NCI-H526 treated with DMSO at 0.1 percent for 48 hours (cell line): ENCODE data around the gene PSMB10.
"Not testable (repeated sequence)": the region's sequence is repeated elsewhere in the genome, so short reads cannot be mapped to it uniquely, and the experiment has no call there.

Source experiments
- DNase-seq: peaks from one replicate; lab custom pipeline; 2025; lab: John Stamatoyannopoulos, UW

Gene PSMB10

DNA sequence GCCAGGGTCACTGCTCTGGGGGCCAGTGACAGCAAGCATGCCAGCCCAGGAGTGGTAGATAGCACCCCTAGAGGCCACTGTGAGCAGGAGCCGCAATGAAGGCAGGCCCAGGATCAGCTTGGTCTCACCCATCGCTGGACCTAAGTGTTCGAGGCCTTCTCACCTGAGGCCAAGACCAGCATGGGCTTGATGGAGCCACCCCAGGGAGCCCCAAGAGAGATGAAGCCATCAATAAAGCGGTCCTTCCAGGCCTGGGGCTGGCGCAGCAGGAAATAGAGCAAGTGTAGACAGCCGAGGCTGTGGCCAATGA is 5.5 kb upstream of the PSMB10 start:
- no peak for DNase-seq

DNA sequence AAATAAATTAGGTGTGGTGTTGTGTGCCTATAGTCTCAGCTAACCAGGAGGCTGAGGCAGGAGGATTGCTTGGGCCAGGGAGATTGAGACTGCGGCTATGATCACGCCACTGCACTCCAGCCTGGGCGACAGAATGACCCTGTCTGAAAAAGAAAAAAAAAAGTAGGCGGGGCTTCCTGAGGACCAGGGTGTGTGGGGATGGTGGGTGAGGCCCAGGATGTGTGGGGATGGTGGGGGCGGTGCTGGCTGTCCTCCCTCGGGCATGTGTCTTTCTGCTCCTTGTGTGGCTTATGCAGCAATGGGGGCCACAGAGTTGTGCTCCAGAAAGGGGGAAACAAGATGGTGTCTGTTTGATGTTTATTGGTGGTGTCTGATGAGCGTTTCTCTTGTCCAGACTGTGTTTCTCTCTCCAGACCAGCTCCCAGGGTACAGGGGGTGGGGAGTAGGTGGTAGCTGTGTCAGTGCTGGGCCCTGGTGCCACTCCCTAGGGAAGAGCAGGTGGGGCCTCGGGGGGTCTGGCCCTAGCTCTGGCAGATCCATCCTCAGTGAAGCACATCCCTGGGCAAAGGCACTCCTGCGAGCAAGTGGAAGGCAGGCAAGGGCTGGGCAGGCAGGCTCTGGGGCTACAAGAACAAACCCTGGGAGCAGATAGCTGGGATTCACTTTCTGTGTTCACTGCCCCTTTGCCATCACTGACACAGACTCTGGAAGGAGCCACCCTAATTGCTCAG is 5.0 kb upstream of the PSMB10 start:
- no peak for DNase-seq

DNA sequence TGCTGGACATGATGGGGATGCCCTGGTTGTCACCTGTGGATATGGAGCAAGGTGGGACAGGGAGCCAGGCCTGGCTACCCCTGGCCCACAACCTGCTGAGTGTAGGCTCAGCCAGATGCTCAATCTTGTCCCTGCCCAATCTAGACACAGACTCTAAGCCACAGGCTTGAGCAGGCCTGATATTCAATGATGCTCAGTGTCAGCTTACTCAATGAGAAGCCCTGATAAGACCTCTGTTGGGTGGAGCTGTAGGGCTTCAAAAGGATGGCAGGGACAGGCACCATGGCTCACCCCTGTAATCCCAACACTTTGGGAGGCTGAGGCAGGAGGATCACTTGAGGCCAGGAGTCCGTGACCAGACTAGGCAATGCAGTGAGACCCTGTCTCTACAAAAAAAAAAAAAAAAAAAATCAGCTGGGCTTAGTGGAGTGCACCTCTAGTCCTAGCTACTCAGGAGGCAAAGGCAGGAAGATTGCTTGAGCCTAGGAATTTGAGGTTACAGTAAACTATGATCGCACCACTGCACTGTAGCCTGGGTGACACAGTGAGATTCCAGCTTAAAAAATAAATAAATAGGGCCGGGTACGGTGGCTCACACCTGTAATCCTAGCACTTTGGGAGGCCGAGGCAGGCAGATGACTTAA is 3.9 kb upstream of the PSMB10 start:
- no peak for DNase-seq

DNA sequence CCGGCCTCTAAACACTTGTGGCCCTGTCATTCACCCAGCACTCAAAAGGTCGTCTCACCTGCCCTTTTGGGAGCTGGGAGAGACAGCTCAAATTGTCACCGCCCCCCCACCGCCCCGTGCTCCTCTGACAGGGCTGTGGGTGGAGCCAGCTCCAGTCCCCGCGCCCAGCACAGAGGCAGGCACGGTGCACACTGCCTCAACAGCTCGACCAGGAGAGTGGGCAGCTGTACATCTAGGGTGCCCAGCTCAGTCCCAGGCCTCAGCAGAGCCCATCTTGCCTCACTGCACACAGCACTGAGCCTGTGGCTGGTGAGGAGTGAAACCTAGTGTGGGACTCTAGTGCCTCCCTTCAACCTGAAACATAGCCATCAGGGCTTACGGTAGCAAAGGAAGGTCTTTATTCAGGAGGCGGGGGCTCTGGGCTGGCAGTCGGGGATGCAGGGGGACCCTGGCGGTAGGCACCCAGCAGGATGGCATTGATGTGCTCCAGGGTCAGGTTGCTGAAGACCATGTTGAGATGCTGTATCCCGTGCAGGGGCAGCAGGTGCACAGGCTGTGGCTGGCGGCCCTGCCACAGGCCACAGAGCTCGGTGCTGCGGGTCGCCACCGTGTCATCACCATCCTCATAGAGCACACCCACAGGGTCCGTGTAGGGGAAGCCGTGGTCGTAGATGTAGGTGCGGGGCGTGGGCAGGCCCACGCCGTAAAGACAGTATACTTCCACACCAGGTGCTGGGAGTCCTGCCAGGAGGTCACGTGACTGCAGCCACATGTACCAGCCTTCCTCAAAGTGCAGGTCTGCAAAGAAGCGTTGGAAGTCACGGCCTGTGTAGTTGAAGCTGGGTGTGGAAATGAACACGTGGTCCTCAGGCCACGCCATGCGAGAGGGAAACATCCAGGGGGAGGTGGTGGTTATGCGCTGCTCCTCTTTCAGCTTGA is 3.1 kb upstream of the PSMB10 start:
- DNase-seq: no peak

DNA sequence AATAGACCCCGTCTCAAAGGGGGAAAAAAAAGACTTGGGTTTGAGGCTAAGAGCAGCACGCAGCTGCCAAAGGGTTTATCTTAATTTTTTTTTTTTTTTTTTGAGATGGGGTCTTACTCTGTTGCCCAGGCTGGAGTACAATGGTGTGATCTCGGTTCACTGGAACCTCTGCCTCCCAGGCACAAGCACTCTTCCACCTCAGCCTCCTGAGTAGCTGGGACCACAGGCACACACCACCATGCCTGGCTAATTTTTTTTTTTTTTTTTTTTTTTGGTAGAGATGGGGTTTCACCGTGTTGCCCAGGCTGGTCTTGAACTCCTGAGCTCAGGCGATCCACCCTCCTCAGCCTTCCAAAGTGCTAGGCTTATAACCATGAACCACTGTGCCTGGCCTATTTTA is 1.1 kb upstream of the PSMB10 start:
- not testable (repeated sequence) for DNase-seq

DNA sequence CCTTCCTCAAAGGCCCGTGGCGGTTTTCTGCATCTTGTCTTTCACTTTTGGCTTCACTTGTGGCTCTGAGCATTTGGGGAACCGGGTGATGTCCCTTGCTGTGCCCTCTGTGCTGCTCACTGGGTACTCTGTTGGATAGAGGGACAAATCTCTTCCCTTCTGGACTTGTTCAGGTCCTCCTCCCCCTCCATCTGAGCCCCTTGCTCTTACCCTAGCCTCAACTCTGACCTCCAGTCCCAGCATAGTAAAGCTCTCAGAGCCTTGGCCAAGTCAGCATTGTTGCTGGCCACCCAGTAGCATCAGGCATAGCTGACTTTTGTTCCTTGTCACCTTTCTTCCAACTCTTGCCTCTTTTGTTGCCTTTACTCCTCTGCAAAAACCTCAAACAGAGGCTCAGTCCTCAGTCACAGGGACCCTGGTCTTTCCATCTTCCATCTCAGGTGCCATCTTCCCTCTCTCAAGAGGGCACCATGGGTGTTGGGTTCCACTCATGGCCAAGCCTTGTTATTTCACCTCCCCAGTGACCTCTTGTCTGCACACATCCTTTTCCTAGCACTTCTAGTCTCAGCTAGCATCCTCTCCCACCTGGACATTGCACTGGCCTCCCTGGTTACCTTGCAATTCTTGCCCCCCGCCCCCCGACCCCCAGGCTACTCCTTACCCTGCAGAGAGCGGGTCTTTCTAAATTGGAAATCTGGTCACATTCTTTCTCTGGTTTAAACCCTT is 393 bp upstream of the PSMB10 start:
- DNase-seq: no peak

DNA sequence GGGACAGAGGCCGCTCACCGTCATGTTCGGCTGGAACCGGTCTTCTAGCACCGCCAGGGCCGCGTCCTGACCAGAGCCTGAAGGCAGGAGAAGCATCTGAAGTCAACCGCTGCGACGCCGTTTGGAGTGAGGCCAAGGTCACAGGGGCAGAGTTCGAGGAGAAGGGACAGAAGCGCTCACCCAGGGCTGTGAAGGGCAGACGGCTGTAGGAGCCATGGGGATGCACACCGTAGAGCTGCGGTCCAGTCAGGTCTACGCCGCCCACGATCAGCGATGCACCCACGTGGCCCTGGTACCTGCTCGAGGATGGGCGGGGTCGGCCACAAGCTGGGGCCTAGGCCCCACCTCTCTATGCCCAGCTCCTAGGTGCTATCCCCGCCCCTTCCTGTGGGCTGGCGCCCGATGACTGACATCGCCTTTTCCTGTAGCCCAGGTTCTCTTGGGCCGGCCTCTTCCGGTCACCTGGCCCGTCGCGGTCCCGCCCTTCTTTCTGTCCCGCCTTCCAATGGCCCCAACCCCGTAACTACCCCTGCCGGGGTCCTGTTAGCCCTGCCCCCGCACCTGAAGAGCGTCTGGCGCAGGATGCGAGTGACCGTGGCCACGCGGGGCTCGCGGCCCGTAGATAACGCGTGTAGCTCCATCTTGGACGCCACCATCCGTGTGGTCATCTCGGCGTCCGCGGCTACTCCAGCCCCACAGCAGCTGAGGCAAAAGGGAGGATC is 1.1 kb downstream of the PSMB10 start:
- peak; percentile 87 for DNase-seq

DNA sequence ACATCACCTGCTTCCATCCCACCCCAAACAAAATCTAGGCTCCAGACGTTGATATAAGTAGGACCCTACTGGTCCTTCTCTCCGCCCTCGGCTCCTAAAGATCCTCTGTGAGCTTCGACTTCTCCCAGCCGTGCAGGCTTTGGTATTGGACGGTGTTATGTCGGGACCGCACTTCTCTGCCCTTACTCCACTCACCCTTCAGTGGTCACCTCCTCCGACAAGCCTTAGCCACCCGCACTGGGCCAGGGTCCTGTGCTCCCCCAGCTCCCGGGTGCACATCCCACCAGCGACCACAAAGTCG is 1.6 kb downstream of the PSMB10 start:
- DNase-seq: no peak

DNA sequence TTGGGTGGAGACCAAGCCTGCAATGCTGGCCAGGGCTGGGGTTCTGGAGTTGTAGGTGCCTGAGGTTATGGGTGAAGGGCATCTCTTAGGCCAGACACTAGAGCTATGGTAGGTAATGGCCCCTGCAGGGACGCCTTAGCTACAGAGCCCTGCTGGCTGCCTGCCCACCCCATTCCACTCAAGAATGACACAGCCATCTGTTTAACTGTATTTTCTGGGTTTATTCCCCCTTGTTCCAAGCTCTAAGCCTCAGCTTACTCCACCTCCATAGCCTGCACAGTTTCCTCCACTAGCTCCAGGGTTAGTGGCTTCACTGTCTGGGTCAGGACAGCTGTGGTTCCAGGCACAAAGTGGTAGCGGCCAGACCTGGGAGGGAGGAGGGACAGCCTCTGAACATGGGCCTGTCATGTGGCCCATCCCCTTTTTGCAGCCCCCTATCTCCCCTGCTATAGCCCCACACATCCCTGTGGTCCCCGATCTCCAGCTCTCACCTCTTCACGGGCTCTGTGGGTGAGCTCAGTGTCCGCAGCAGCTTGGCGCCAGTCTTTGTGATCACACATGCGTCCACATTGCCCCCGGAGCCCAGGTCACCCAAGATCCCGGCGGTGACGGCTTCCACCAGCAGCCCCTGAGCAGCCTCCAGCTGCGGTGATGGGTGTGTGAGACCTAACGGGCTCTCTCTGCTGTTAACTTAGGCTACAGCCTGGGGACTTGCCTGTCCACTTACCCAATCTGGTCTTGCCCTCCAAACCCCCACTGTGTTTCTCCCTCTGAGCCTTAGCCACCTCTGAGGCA is 2.1 kb downstream of the PSMB10 start:
- DNase-seq: no peak

DNA sequence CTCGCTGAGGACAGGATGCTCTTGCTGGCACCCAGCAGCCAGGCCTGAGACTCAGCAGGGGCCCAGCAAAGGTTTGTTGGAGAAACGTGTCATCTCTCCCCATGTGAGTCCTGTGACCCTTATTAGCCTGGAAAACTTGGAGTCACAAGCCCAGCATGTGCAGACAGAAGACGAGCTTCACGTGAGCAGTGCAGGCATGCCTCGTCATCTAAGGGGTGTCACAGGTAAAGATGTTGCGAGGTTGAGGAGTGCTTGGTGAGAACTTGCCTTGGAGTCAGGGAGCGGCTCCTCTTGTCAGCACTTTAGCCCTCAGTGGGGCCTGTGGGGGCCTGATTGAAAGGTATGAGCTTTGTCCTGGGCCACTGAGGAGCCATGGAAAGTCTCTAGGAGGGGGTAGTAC is 2.8 kb downstream of the PSMB10 start:
- no peak for DNase-seq

DNA sequence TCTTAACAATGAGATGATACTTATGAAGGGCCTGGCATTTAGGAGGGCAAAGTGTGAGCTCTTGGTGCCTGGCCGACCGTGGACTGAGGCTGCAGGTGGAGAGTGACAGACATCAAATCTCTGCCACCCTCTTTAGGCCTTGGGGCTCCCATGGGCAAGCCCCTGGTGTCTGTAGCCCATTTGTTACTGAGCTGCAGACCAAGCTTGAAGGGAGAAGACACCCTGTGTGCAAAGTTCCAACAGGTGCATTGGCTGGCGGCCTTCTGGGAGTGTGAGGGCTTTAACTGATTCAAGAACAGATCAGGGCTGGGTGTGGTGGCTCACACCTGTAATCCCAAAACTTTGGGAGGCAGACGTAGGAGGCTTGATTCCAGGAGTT is 4.2 kb downstream of the PSMB10 start:
- no peak for DNase-seq

DNA sequence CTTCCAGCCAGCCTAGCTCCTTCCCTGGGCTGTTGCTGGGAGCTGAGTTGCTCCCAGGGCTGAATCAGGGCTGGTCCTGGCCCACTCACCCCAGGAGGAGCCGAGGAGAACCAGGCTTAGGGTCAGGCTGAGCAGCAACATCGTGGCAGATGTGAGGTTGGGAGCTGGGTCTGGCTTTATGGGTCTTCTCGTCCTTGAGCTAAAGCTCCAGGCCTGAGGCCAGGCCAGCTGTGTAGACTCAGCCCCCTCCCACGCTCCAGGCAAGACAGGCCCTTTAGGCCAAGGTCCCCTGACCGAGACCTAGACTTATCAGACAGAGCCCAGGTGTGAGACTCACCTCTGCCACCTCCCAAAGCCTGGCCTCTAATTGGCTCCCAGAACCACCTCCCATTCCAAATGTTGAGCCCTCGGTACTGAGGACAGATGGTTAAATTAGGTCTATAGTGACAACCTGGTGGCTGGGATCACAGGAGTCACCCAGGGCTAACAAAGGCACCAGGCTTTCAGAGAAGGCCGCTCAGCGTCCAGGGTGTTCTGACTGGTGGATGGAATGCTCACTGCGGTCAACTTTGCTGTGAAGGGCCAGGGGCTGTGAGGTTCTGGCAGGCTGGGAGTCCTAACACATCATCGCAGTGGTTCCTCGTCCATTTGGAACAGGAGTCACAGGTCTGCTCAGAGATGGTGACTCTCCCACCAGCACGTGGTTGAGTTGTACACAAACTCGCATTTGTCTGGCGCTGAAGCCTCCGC is 4.8 kb downstream of the PSMB10 start, which contains the start of gene CTRL:
CTRL (minus strand) TSS at position 151 of the 750 bp plus-strand sequence; CDS start at position 141, 10 bp downstream.
- no peak for DNase-seq

DNA sequence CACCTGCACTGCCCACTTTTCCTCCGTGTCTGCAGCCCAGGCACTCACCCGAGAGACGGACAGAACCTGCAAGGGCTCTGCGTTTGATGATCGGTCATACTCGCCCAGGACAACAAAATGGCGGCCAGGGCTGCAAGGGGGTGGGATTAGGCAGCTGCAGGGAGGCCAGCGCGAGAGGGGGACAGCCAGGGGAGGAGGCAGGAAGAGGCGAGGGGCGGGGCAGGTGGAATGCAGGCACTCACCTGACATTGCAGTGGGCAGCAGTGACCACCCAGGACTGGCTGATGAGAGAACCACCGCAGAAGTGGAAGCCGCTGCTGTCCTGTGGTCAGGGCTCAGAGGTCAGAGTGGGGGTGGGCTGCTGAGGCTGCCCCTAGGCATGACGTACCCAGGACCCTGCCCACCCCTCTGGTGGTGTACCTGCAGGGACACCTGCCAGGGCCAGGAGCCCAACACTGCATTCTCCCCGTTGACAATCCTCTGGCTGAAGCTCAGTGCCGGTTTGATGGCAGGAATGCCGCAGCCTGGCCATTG is 5.9 kb downstream of the PSMB10 start:
- no peak for DNase-seq

DNA sequence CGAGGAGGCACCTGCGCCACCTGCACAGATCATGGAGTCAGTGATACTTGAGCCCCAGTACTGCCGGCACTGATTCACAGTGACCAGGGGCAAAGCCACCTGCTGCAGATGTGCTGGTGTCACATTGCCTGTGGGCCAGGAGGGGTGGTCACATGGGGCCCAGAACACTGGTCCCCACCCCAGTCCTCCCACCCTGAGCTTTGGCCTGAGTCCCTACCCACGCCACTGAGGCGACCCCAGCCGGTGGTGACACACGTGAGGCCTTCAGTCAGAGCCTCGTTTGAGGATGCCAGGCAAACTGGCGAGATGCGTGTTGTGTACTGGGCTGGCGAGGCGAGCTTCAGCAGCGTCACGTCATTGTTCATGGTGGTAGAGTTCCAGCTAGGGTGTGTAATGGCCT is 6.5 kb downstream of the PSMB10 start:
- DNase-seq: no peak

DNA sequence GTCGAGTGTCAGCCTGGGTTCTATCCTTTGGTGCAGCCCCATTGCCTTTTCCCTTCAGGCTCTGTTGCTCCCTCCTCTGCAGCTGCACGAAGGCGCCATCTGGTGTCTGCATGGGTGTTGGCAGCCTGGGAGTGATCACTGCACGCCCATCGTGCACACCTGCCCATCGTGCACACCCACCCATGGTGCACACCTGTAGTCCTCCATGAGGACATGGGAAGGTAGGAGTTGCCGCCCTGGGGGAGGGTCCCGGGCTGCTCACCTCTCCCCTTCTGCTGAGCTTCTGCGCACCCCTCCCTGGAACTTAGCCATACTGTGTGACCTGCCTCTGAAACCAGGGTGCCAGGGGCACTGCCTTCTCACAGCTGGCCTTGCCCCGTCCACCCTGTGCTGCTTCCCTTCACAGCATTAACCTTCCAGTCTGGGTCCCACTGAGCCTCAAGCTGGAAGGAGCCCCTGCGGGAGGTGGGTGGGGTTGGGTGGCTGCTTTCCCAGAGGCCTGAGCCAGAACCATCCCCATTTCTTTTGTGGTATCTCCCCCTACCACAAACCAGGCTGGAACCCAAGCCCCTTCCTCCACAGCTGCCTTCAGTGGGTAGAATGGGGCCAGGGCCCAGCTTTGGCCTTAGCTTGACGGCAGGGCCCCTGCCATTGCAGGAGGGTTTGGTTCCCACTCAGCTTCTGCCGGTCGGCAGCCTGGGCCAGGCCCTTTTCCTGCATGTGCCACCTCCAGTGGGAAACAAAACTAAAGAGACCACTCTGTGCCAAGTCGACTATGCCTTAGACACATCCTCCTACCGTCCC is 7.9 kb downstream of the PSMB10 start:
- DNase-seq: peak; percentile 3

DNA sequence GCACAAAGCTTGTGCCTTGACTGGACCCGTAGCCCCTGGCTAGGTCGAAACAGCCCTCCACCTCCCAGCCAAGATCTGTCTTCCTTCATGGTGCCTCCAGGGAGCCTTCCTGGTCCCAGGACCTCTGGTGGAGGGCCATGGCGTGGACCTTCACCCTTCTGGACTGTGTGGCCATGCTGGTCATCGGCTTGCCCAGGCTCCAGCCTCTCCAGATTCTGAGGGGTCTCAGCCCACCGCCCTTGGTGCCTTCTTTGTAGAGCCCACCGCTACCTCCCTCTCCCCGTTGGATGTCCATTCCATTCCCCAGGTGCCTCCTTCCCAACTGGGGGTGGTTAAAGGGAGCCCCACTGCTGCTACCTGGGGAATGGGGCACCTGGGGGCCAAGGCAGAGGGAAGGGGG is 8.5 kb downstream of the PSMB10 start:
- DNase-seq: no peak

DNA sequence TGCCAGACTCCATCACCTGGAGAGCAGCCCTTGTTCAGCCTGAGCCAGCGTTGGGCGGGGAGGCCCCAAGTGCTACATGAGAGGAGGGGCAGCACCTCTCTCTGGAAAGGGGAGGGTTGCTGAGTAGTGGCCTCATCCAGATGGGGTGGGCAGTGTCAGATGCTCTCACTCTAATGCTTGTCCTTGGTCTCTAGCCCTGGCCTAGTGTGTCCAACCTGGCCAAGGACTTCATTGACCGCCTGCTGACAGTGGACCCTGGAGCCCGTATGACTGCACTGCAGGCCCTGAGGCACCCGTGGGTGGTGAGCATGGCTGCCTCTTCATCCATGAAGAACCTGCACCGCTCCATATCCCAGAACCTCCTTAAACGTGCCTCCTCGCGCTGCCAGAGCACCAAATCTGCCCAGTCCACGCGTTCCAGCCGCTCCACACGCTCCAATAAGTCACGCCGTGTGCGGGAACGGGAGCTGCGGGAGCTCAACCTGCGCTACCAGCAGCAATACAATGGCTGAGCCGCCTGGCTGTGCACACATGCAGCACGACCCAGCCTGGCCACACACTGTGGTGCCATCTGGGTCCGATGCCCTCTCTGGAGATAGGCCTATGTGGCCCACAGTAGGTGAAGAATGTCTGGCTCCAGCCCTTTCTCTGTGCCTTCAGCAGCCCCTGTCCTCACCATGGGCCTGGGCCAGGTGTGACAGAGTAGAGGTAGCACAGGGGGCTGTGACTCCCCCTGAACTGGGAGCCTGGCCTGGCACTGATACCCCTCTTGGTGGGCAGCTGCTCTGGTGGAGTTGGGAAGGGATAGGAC is 9.3 kb downstream of the PSMB10 start:
- no peak for DNase-seq

DNA sequence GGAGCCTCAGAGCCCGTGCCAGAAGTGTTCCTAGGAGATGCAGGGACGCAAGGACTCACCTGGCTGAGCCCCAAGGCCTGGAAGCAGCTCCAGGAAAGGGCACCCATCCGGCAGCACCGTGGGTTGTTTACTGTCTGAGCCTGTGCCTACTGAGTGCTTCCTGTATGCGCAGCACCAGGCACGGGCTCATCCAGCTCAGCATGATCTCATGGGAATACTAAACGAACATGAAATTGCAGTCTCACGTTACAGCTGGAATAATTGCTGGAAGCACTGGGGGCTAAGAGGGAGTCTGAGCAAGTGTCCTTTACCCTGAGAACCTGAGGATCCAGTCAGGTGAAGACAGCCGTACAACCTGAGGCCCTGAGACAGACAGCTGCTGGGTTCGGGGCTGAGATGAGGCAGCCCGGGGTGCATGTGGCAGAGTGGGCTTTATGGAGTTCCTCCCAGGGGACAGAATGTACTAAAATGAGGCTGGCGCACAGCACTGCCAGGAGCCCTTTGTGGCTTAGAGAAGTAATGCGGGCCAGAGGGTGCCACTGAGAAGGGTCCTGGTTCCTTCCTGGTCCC is 10.4 kb downstream of the PSMB10 start:
- DNase-seq: peak; percentile 81
